ENCODE measurements around the gene SLC8B1. TPM values are rescaled to one million over a fixed set of nuclear protein-coding genes. Genes with fewer than 3 reads are reported as not detected.

Gene SLC8B1
- total RNA-seq, 6 experiments from 2014 or later, result 12.6 to 32.7 (median 21.5) TPM

GRCh38 chr12:113278633-113279032 lies 56.3 kb downstream of the SLC8B1 start:
- Histone ChIP-seq H3K36me3 (peaks cover 0 to 72% (median 20%) of the 10 kb centered on the region in 4 donors), H3K4me3 (no peak overlapping the region), H3K9me3 (no peaks in the 10 kb centered on the region), H3K27me3 (no peaks in the 10 kb centered on the region), H3K4me1 (no peaks in the 10 kb centered on the region), H3K27ac (no peak overlapping the region)
- peak in 1 of 3 donors; percentile 3 for DNase-seq
- ATAC-seq, result peak in 1 of 4 donors; percentile 9
- intact Hi-C loops (cut with DNase I), result no loop called here
- no peak for TF ChIP-seq CTCF (IDR thresholded peaks at IDR 0.05)
- TF ChIP-seq POLR2A (IDR thresholded peaks at IDR 0.05), result no peak
- WGBS (ENCODE audit: insufficient coverage, low coverage, low lambda C conversion rate, missing lambda C conversion rate), result 92% methylated on average over 5 of the region's 5 CpGs

- WGBS (ENCODE audit: insufficient coverage, low coverage, low lambda C conversion rate, missing lambda C conversion rate), result 94% methylated on average over 7 of the region's 8 CpGs
- Histone ChIP-seq H3K4me3 (no peak overlapping the region), H3K27me3 (no peaks in the 10 kb centered on the region), H3K4me1 (no peaks in the 10 kb centered on the region), H3K27ac (no peak overlapping the region), H3K9me3 (no peaks in the 10 kb centered on the region), H3K36me3 (peaks cover 0 to 72% (median 19%) of the 10 kb centered on the region in 4 donors)
- DNase-seq (no peak), ATAC-seq (no peak)
- no peak for TF ChIP-seq POLR2A (IDR thresholded peaks at IDR 0.05)
- TF ChIP-seq CTCF (IDR thresholded peaks at IDR 0.05), result no peak
- intact Hi-C loops (cut with DNase I), result no loop called here
These were observed 56.8 kb downstream of the SLC8B1 start for GRCh38 chr12:113278141-113278540.

- Histone ChIP-seq H3K36me3 (peaks cover 0 to 67% (median 19%) of the 10 kb centered on the region in 4 donors), H3K27me3 (no peaks in the 10 kb centered on the region), H3K4me1 (peaks cover 0 to 4% (median 4%) of the 10 kb centered on the region in 4 donors), H3K9me3 (no peaks in the 10 kb centered on the region), H3K27ac (no peak overlapping the region), H3K4me3 (no peak overlapping the region)
- DNase-seq, result no peak
- ATAC-seq, result no peak
- TF ChIP-seq CTCF (IDR thresholded peaks at IDR 0.05) (no peak), POLR2A (IDR thresholded peaks at IDR 0.05) (no peak)
- intact Hi-C loops (cut with DNase I), result no loop called here
- 100% methylated on average over 2 of the region's 5 CpGs for WGBS (ENCODE audit: insufficient coverage, low coverage, low lambda C conversion rate, missing lambda C conversion rate)
These were observed 57.4 kb downstream of the SLC8B1 start for GRCh38 chr12:113277511-113277910.

GRCh38 chr12:113276946-113277500 lies 57.9 kb downstream of the SLC8B1 start:
- intact Hi-C loops (cut with DNase I), result no loop called here
- WGBS (ENCODE audit: insufficient coverage, low coverage, low lambda C conversion rate, missing lambda C conversion rate), result 100% methylated on average over 2 of the region's 10 CpGs
- peak in 1 of 3 donors; percentile 2 for DNase-seq

More at GRCh38 chr12:113276946-113277500, 57.9 kb downstream of the SLC8B1 start:
- H3K27me3 ChIP-seq, result no peaks in the 10 kb centered on the region
- H3K4me3 ChIP-seq, result no peak overlapping the region
- peaks cover 0 to 9% (median 7%) of the 10 kb centered on the region in 4 donors for H3K4me1 ChIP-seq
- no peak overlapping the region for H3K27ac ChIP-seq
- TF ChIP-seq POLR2A (IDR thresholded peaks at IDR 0.05) (no peak), CTCF (IDR thresholded peaks at IDR 0.05) (no peak)
- peaks cover 0 to 67% (median 19%) of the 10 kb centered on the region in 4 donors for H3K36me3 ChIP-seq
- no peak for ATAC-seq
- no peaks in the 10 kb centered on the region for H3K9me3 ChIP-seq

All from right lobe of liver (tissue), 6 donors.